CD14-positive monocyte (primary cell): ENCODE data around the gene KREMEN1. TPM values are rescaled to one million over a fixed set of nuclear protein-coding genes. Genes with fewer than 3 reads are reported as not detected.

Experiments
- DNase-seq, 3 donors: peaks; one replicate each; pipeline ENCODE4 v3.0.0-alpha.2; 2011 to 2022
- H2AFZ ChIP-seq: 2 replicates; pipeline ENCODE4 v1.6.0; 2012; ENCODE audit warnings: mild to moderate bottlenecking, low read depth, low read length, inconsistent platforms; ENCODE audit not compliant: insufficient read depth, poor library complexity, severe bottlenecking
- H3K27ac ChIP-seq, 2 donors: 1 replicate in 1 of 2; 2 replicates in 1 of 2; pipeline ENCODE4 v1.5.1; 2012 to 2013; ENCODE audit warnings: low read length in 2 of 2, control low read depth in 1 of 2, inconsistent platforms in 1 of 2, low read depth in 1 of 2, mild to moderate bottlenecking in 1 of 2
- H3K27me3 ChIP-seq, 2 donors: one replicate each; pipeline versions ENCODE4 v1.6.0 to v1.6.1; 2011 to 2013; ENCODE audit warnings: low read length in 2 of 2; ENCODE audit not compliant: control insufficient read depth in 2 of 2, insufficient read depth in 2 of 2
- H3K36me3 ChIP-seq, 2 donors: replicated peaks in 1 of 2; 1 replicate in 1 of 2; 2 replicates in 1 of 2; pipeline versions ENCODE4 v1.5.1 to v1.6.1; 2012 to 2013; ENCODE audit warnings: low read length in 2 of 2, control low read depth in 1 of 2, inconsistent platforms in 1 of 2, mild to moderate bottlenecking in 1 of 2; ENCODE audit not compliant: insufficient read depth in 2 of 2, control insufficient read depth in 1 of 2
- H3K4me1 ChIP-seq, 2 donors: 1 replicate in 1 of 2; 2 replicates in 1 of 2; pipeline versions ENCODE4 v1.5.1 to v1.6.1; 2012 to 2013; ENCODE audit warnings: low read length in 2 of 2, control low read depth in 1 of 2, inconsistent platforms in 1 of 2, mild to moderate bottlenecking in 1 of 2, moderate library complexity in 1 of 2; ENCODE audit not compliant: insufficient read depth in 2 of 2, control insufficient read depth in 1 of 2
- H3K4me2 ChIP-seq: replicated peaks from 2 replicates; pipeline ENCODE3; 2012; ENCODE audit warnings: low read length, moderate library complexity, mild to moderate bottlenecking; ENCODE audit not compliant: poor library complexity, severe bottlenecking; ENCODE audit errors: extremely low read depth
- H3K4me3 ChIP-seq, 3 experiments: fragments of 200-600 bp in 1 of 3; sonication (generic) in 1 of 3; replicated peaks in 1 of 3; 1 replicate in 2 of 3; 2 replicates in 1 of 3; pipeline ENCODE4 v1.5.1; 2011 to 2013; ENCODE audit warnings: low read length in 3 of 3, mild to moderate bottlenecking in 3 of 3, control low read depth in 2 of 3, low read depth in 2 of 3, inconsistent platforms in 1 of 3, moderate library complexity in 1 of 3
- H3K79me2 ChIP-seq: 2 replicates; pipeline ENCODE4 v1.6.0; 2012; ENCODE audit warnings: mild to moderate bottlenecking, control low read depth, inconsistent platforms, low read length, moderate library complexity; ENCODE audit not compliant: insufficient read depth
- H3K9ac ChIP-seq: 2 replicates; pipeline ENCODE4 v1.6.0; 2017; ENCODE audit warnings: low read length, mild to moderate bottlenecking; ENCODE audit not compliant: insufficient read depth, poor library complexity, severe bottlenecking
- H3K9me3 ChIP-seq, 2 donors: replicated peaks in 1 of 2; 1 replicate in 1 of 2; 2 replicates in 1 of 2; pipeline versions ENCODE4 v1.5.1 to v1.6.1; 2012 to 2013; ENCODE audit warnings: low read length in 2 of 2, control low read depth in 1 of 2; ENCODE audit not compliant: control insufficient read depth in 1 of 2, insufficient read depth in 1 of 2
- H4K20me1 ChIP-seq: 2 replicates; pipeline ENCODE4 v1.6.0; 2012; ENCODE audit warnings: mild to moderate bottlenecking, low read length, control low read depth, moderate library complexity; ENCODE audit not compliant: insufficient read depth
- H3K27ac Mint-ChIP-seq, 7 donors: one replicate each; pipeline ENCODE4 v1.8.0; 2020; ENCODE audit warnings: mild to moderate bottlenecking in 7 of 7, mixed read lengths in 7 of 7, moderate library complexity in 6 of 7, inconsistent platforms in 2 of 7
- H3K27me3 Mint-ChIP-seq, 3 donors: one replicate each; pipeline ENCODE4 v1.8.0; 2021 to 2022; ENCODE audit warnings: low read depth in 3 of 3, mild to moderate bottlenecking in 3 of 3, mixed read lengths in 3 of 3, moderate library complexity in 3 of 3, inconsistent platforms in 1 of 3
- H3K36me3 Mint-ChIP-seq, 2 donors: one replicate each; pipeline ENCODE4 v1.8.0; 2020; ENCODE audit warnings: mixed read lengths in 2 of 2, inconsistent platforms in 1 of 2, mild to moderate bottlenecking in 1 of 2
- H3K4me1 Mint-ChIP-seq: one replicate; pipeline ENCODE4 v1.8.0; 2020; ENCODE audit warnings: mild to moderate bottlenecking, mixed read lengths
- H3K4me3 Mint-ChIP-seq, 2 donors: one replicate each; pipeline ENCODE4 v1.8.0; 2020; ENCODE audit warnings: mild to moderate bottlenecking in 2 of 2, mixed read lengths in 2 of 2, moderate library complexity in 1 of 2
- H3K9me3 Mint-ChIP-seq, 7 donors: one replicate each; pipeline ENCODE4 v1.8.0; 2020 to 2022; ENCODE audit warnings: mixed read lengths in 7 of 7, mild to moderate bottlenecking in 6 of 7, moderate library complexity in 6 of 7, inconsistent platforms in 2 of 7
- CTCF ChIP-seq: fragments of 200-600 bp; IDR thresholded peaks from one replicate; pipeline ENCODE4 v1.8.0; 2022; ENCODE audit warnings: antibody characterized with exemption, mild to moderate bottlenecking
- WGBS: methylation state at CpG from one replicate; pipeline ENCODE4 v1.1.5; 2013; ENCODE audit warnings: missing lambda C conversion rate; ENCODE audit not compliant: insufficient coverage; 5-methylcytosine and 5-hydroxymethylcytosine counted together
- intact Hi-C, 2 donors: fragments of 100-400 bp; cut with micrococcal nuclease; formaldehyde crosslinking; loops; one replicate each; pipeline versions ENCODE4 v1.15.0 to v1.15.1; 2023
- polyA plus RNA-seq, 3 donors: library from polyadenylated mRNA; depleted of rRNA in 1 of 3; unstranded in 2 of 3; stranded (reverse) in 1 of 3; fragments of 300-500 nt in 2 of 3; fragments of >200 nt in 1 of 3; fragmentation: Illumina TruSeq in 2 of 3; gene quantifications; 1 replicate in 2 of 3; 2 replicates in 1 of 3; pipeline ENCODE4 v1.2.3, GENCODE V29; 2012 to 2021

Gene KREMEN1
- polyA plus RNA-seq, 3 donors, result 0.47 to 1.6 (median 0.69) TPM

GRCh38 chr22:29023172-29023796 lies 49.6 kb upstream of the KREMEN1 start:
- Histone ChIP-seq H3K4me1 (no peaks in the 10 kb centered on the region), H3K4me3 (no peak overlapping the region), H3K9me3 (no peaks in the 10 kb centered on the region), H3K27ac (no peak overlapping the region), H2AFZ (no peak overlapping the region), H3K79me2 (no peaks in the 10 kb centered on the region), H3K4me2 (no peak overlapping the region), H3K27me3 (no peaks in the 10 kb centered on the region), H3K36me3 (no peaks in the 10 kb centered on the region), H3K9ac (no peak overlapping the region), H4K20me1 (no peaks in the 10 kb centered on the region)
- no peak for TF ChIP-seq CTCF
- DNase-seq, result no peak
- H3K36me3 Mint-ChIP-seq, result no peaks in the 10 kb centered on the region
- peaks cover 0 to 5% (median 0%) of the 10 kb centered on the region in 7 donors for H3K9me3 Mint-ChIP-seq
- peaks cover 0 to 5% (median 5%) of the 10 kb centered on the region in 3 donors for H3K27me3 Mint-ChIP-seq
- no peaks in the 10 kb centered on the region for H3K4me1 Mint-ChIP-seq
- no peak overlapping the region for H3K27ac Mint-ChIP-seq
- no peak overlapping the region for H3K4me3 Mint-ChIP-seq
- 56% methylated on average over 3 of the region's 3 CpGs for WGBS
- intact Hi-C loops, result no loop called here

GRCh38 chr22:29026579-29026978 lies 46.3 kb upstream of the KREMEN1 start:
- Mint-ChIP-seq H3K36me3 (peaks cover 0 to 11% of the 10 kb centered on the region in 2 donors), H3K4me3 (no peak overlapping the region), H3K9me3 (peaks cover 0 to 9% (median 0%) of the 10 kb centered on the region in 7 donors), H3K27me3 (peaks cover 28 to 35% (median 35%) of the 10 kb centered on the region in 3 donors), H3K27ac (no peak overlapping the region), H3K4me1 (peaks cover 15% of the 10 kb centered on the region)
- WGBS, result no CpG with 5 or more reads among the region's 3 CpGs
- Histone ChIP-seq H3K9me3 (peaks cover 0 to 7% of the 10 kb centered on the region in 2 donors), H4K20me1 (no peaks in the 10 kb centered on the region), H3K36me3 (no peaks in the 10 kb centered on the region), H3K4me3 (no peak overlapping the region), H3K4me2 (no peak overlapping the region), H2AFZ (no peak overlapping the region), H3K9ac (no peak overlapping the region), H3K27me3 (peaks cover 27 to 32% of the 10 kb centered on the region in 2 donors), H3K27ac (no peak overlapping the region), H3K4me1 (peaks cover 7 to 9% of the 10 kb centered on the region in 2 donors), H3K79me2 (no peaks in the 10 kb centered on the region)
- TF ChIP-seq CTCF, result no peak
- no peak for DNase-seq
- intact Hi-C loops, result no loop called here
